Hematopoietic multipotent progenitor cell (in vitro differentiated cells): ENCODE measurements around the gene ORM2. TPM values are rescaled to one million over a fixed set of nuclear protein-coding genes. Genes with fewer than 3 reads are reported as not detected.
"Not testable (repeated sequence)": the region's sequence is repeated elsewhere in the genome, so short reads cannot be mapped to it uniquely, and the experiment has no call there.

Source experiments
- DNase-seq, 3 donors: peaks; one replicate each; pipeline ENCODE4 v3.0.0-alpha.2; 2011 to 2015; ENCODE audit warnings: low read depth in 2 of 3, low spot score in 2 of 3
- total RNA-seq: library from RNA; depleted of rRNA; stranded (reverse); fragments of >200 nt; gene quantifications from one replicate; pipeline ENCODE4 v1.2.3, GENCODE V29; 2012

The ORM2 gene
- total RNA-seq, 1 donor = not detected

DNA sequence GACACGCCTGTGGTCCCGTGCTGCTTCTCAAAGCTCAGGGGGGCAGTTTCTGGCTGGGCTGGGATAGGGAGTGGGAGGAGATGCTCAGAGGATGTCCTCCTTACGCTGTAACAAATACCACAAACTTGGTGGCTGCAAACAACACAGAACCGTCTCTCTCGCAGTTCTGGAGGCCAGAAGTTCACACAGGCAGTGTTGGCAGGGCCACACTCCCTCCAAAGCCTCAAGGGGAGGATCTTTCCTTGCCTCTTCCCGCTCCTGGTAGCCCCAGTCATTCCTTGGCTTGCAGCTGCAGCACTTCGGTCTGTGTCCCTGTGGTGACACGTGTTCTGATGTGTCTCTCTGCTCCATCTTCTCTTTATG, 17.2 kb upstream of the ORM2 start:
- no peak for DNase-seq

DNA sequence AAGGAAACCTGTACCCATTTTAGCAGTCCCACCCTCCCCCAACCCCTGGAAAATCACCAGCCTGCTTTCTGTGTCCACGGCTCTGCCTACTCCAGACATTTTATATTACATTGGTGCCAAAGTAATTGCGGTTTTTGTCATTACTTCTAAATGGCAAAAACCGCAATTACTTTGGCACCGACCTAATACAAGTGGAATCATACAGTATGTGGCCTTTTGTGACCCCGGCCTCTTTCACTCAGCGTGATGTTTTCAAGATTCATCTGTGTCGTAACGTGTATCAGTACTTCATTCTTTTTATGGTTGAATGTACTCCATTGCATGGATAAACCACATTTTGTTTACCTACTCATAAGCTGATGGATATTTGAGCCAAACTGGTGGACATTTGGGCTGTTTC, 16.5 kb upstream of the ORM2 start:
- no peak for DNase-seq

DNA sequence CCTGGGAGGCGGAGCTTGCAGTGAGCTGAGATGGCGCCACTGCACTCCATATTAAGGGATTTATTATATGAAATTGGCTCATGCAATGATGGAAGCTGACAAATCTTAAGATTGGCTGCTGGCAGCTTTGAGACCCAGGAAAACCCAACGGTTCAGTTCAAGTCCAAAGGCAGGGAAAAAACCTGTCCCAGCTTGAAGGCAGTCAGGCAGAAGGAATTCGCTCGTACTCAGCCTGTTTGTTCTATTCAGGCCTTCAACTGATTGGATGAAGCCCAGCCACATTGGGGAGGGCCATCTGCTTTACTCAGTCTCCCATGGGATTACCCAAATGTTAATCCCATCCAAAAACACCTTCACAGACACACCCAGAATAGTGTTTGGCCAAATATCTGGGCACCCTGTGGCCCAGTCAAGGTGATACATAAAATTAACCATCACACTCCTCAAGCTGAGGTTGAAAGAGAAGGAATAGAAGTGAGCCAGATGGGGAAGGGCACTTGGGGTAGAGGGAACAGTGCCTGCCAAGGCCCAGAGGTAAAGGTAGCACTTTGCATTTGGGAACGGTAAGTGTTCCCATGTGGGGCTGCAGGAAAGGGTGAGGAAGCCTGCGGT, 15.3 kb upstream of the ORM2 start:
- no peak for DNase-seq

DNA sequence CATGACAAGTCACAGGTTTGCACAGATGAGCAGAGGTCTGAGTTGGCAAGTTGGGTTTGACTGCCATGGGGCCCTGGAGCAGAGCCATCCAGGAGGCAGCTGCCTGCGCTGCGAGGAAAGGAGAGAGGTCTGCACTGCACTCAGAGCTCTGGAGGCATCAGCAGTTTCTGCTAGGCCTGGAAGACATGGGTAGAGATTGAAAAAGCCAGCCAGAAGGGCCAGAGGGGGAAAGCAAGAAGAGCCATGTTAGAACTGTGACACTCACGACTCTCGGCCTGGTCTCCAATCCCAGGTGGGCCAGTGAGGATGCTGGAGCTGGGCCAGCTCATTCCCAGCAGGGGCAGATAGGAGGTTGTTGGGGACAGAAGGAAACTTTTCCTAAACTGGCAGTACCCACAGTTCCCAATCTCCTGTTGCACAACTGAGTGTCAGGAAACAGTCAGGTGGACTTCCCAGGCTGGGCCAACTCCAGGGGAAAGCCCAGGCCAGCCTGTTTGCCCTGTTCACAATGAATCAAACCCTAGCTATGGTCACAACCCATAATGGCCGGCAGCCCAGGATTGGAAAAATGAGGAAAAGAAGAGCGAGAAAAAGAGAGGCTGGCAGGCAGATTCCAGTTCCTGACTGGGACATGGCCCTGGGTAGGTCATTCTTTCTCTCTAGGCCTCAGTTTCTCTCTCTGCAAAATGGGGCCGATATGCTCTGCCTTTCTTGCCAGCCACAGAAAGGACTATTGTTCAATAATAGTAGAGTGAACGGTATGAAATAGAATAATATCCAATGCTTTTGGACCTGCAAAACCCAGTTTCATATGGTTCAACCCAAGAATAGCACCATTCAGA, 14.6 kb upstream of the ORM2 start:
- DNase-seq = no peak

DNA sequence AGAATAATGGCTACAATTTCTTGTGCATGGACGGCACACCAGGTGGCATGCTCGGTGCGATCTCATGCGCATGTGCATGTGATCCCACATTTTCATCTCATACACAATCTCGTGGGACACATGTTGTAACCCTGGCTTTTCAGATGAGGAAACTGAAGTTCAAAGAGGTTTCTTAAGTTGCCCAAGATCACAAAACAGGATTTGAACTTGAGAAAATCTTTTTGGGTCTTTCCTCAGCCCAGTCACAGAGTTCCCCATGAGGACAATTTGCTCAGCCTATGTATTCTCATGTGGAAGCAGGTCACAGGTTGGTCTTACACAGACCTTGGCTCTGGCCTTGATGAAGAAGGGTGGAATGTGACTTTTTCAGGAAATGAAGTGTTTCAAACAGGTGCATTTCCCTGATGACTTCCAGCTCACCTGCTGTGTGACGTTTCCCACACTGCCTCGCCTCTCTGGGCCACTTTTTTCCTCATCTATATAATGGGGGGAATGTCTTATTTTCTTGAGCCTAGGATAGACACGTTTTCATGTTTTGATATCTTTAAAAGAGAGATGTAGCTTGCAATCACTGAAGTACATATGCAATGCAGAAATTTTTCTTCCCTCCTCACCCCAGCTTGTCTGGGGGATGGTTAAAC, 13.8 kb upstream of the ORM2 start:
- no peak for DNase-seq

DNA sequence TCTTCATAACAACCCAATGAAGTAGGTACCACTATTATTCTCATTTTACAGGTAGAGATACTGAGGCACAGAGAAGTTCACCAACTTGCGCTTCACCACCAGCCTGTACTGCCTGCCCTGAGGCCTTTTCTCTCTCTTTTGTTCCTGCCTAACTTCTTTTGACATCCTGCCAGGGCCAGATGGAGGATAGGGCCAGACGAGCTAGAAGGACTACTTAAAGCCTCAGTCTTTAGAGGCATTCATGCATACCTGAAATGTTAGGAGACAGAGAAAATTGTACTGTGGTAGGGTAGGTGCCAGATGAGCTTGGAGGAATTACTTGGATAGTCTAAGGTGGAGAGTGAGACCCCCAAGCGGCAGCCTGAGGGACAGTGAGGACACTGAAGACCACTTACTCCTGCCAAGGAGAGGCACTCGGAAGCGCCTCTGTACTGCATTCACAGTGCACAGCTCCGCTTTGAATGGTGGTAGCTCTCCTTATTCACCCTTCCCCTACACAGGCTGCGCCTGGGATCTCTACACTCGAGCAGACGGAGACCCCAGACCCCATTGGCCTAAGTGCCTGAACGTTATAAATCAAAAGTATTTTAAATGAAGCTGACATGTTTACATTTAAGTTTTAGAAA, 13.0 kb upstream of the ORM2 start:
- no peak for DNase-seq

DNA sequence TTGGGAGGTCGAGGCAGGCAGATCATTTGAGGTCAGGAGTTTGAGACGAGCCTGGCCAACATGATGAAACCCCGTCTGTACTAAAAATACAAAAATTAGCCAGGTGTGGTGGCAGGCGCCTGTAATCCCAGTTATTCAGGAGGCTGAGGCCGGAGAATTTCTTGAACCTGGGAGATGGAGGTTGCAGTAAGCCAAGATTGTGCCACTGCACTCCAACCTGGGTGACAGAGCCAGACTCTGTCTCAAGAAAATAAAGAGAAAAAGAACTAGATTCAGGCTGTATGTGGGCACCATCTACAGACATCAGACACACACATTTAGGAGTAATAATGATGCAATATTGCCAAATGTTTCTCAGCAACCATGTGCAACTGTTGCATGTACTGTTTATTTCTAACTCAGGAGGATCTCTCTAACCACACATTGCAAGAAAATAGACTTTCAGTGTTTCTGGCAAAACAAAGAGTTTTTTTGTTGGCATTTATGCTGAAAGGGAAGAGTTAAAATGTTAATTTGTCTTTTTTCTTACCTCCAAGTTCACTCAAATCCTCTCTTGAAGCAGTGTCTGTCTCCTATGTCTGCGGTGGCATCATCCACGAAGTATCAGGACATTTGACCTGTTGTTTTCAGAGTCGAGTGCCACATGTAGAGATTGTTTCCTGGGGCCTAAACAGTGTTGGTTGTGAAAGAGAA, 11.9 kb upstream of the ORM2 start:
- no peak for DNase-seq

DNA sequence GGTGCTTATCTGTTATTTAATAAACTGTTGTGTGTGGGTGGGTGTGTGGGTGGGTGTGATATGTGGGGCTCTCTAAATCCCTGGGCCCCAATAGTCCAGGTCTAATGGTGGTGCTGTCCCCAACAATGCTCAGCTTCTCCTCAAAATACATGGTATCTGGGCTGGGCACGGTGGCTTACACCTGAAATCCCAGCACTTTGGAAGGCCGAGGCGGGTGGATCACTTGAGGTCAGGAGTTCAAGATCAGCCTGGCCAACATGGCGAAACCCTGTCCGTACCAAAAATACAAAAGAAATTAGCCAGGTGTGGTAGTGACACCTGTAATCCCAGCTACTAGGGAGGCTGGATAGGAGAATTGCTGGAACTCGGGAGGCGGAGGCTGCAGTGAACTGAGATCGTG, 11.3 kb upstream of the ORM2 start:
- DNase-seq = no peak

DNA sequence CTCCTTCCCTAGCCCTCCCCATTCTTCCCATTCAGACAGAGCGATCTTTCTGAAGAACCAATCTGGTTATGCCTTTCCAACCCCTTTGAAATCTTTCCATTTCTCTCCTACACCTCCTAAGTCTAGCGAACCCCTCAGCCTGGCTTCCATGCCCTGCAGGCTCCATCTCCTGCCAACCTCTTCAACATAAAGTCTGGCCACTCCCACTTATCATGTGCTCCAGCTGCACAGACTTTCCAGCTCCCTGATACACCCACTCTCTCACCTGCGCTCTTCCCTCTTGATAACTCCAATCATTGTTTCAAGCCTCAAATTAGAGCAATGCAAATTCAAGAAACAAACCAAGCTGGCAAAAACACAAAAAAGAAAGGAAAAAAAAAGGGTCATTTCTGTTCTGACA, 10.5 kb upstream of the ORM2 start:
- no peak for DNase-seq

DNA sequence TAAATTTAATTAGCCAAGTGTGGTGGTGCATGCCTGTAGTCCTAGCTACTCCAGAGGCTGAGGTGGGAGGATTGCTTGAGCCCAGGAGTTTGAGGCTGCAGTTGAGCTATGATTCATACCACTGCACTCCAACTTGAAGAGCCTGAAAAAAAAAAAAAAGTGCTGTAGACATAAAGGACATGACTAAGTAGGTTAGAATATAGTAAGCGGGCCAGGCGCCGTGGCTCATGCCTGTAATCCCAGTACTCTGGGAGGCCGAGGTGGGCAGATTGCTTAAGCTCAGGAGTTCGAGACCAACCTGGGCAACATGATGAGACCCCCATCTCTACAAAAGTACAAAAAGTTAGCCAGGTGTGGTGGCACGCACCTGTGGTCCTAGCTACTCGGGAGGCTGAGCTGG, 9.0 kb upstream of the ORM2 start:
- DNase-seq = not testable (repeated sequence)

DNA sequence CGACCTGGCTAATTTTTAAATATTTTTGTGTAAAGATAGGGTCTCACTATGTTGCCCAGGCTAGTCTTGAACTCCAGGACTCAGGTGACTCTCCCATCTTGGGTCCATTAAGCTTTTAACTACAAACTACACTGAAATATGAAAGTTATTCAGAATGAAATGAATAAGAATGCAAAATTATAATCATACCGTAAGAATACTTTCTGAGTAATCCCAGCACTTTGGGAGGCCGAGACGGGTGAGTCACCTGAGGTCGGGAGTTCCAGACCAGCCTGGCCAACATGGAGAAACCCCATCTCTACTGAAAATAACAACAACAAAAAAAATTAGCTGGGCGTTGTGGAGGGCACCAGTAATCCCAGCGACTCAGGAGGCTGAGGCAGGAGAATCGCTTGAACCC, 7.9 kb upstream of the ORM2 start:
- DNase-seq = no peak

DNA sequence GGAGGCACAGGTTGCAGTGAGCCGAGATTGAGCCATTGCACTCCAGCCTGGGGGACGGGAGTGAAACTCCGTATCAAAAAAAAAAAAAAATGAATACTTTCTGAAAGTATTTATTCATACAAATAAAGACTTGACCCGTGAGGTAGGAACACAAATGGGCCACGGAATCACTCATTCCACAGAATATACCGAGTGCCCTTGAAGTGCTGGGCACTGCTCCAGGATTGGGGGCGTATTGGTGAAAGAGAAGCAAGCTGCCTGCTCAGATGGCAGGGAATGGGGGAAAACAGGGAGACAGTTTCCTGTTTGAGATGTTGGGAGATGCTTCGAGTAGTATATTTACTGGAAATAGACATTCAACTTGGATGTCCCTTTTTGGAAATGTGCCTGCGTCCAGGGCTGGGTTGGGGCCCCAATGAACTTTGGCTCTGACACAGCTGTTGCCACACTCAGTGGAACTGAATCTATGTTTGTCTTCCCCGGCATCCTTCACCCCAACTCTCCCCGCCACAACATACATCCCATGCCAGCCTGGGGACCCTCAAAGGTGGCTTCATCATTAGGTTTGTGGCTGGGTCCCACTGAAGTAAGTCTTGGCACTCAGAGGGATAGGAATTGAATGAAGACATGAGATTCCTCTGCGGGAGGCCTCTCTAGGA, 7.4 kb upstream of the ORM2 start:
- not testable (repeated sequence) for DNase-seq

DNA sequence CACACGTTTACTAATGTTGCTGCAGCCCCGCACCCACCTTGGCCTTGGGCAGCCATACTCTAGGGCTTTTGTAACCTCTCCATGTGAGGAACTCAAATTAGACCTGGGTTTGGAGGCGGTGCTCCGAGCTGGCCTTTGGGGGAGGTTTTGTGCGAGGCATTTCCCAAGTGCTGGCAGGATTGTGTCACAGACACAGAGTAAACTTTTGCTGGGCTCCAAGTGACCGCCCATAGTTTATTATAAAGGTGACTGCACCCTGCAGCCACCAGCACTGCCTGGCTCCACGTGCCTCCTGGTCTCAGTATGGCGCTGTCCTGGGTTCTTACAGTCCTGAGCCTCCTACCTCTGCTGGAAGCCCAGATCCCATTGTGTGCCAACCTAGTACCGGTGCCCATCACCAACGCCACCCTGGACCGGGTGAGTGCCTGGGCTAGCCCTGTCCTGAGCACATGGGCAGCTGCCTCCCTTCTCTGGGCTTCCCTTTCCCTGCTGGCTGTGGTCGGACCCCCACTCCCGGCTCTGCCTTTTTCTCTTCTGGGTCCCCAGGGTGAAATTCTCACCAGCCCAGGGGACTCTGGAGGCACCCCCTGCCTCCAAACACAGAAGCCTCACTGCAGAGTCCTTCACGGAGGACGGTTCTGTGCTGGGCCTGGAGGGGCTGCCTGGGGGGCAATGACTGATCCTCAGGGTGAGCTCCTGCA, 6.7 kb upstream of the ORM2 start, which contains the start of gene ORM1:
TSS of gene ORM1 (plus strand) at position 268 of the 701 bp plus-strand sequence. CDS start at position 304, 36 bp downstream.
- not testable (repeated sequence) for DNase-seq

DNA sequence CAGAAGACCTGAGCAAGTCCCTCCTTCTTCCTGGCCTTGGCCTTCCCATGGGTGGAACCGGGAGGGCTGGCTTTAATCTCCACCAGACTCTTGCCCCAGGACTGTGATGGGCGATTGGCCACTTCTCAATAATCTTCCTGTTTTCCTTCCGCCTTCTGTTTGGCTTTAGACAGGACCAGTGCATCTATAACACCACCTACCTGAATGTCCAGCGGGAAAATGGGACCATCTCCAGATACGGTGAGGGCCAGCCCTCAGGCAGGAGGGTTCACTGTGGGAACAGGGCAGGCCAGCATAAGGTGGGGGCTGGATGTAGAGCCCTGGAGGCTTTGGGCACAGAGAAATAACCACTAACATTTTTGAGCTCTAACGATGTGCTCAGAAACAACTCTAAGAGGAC, 5.8 kb upstream of the ORM2 start:
- DNase-seq = not testable (repeated sequence)

DNA sequence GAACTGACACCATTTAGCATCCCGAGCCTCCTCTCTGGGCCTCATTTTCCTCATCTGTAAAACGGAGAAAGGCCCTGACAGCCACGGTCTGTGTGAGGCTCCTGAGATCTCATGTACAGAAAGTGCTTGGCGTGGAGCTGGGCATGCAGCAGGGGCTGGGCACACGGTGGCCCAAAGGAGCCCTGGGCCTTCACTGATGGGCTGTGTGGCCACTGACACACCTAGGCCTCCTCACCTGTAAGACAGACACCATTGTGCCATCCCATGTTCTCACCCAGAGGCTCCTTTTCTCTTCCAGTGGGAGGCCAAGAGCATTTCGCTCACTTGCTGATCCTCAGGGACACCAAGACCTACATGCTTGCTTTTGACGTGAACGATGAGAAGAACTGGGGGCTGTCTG, 5.2 kb upstream of the ORM2 start:
- no peak for DNase-seq

DNA sequence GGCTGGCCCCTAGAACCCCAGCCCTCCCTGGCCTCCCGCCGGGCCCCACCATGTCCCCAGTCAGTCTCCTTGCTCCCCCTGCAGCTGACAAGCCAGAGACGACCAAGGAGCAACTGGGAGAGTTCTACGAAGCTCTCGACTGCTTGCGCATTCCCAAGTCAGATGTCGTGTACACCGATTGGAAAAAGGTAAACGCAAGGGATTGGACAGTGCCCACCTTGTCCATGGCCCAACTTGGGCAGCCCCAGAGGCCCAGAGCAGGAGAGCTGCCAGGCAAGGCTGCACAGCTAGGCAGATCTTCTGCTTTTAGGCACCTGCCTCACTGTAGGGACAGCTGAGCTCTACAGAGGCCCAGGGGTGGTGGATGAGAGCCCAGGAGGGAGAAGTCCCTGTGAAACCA, 4.7 kb upstream of the ORM2 start:
- not testable (repeated sequence) for DNase-seq

DNA sequence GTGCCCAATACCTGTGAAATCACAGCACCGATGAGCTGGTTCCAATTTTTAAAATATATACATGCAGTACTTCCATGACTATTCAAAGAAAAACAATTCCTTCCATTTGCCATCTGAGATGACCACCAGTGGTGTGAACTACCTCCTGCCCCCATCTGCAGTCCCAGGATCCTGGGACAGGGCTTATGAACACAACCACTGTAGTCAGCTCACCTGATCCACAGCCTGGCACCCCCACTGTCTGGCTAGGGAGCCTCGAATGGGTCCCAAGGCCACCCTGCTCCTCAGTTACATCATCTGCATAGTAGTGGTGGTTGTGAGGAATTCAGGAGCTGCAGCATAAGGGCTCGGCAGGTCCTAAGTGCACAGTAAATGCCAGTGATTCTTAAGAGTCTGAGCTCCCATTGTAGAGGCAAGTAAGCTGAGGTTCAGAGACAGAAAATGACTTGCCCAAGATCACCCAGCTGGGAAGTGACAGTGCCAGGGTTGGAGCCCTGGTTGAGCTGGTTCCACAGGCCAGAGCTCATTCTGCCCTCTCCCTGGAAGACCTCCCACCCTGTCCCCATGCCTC, 3.9 kb upstream of the ORM2 start:
- DNase-seq = not testable (repeated sequence)

DNA sequence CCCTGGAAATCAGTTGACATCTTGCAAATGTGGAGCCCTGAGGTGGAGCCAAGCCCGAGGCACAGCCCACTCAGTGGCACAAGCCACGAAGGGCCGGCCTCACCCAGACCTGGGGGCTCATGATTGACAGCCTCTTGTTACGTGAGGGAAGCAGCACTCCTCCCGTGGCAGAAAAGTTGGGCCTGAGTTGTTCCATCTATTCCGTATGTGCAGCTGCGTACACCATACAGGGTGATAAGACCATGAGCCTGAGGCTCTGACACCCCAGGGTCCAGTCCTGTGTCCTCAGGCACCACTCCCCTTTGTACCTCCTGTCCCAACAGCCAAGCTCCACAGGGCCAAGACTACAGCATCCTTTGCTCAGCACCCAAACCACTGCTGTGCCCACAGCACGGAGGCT, 1.9 kb upstream of the ORM2 start:
- no peak for DNase-seq

DNA sequence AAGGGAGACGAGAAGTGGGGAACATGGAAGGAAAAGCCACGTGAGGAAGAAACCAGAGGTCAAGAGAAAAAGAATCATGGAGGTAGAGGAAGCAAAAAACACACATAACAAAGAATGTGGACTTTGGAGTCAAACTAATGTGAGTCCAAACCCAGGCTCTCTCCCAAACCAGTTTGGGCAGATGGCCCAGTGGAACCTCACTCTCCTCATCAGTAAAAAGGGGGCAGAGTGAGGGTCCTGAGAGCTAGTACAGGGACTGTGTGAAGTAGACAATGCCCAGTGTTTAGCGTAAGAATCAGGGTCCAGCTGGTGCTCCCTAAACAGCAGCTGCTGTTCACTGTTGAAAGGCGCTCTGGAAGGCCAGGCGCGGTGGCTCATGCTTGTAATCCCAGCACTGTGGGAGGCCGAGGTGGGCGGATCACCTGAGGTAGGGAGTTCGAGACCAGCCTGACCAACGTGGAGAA, 1.3 kb upstream of the ORM2 start:
- not testable (repeated sequence) for DNase-seq
